DOHH2 (cell line): ENCODE data around the gene ZNF593OS.

Experiments
- H3F3A ChIP-seq: fragments of 200-600 bp; sonication (generic), shearing (Covaris generic); 2 replicates; pipeline ENCODE4 v1.6.0; 2016; ENCODE audit warnings: antibody characterized with exemption, mild to moderate bottlenecking; ENCODE audit not compliant: control insufficient read depth, insufficient read depth
- H3K27ac ChIP-seq: fragments of 200-600 bp; sonication (generic); 2 replicates; pipeline ENCODE4 v1.5.1; 2014; ENCODE audit warnings: low read depth, mild to moderate bottlenecking, low read length, moderate library complexity
- H3K27me3 ChIP-seq: fragments of 200-600 bp; sonication (generic); 2 replicates; pipeline ENCODE4 v1.6.1; 2014; ENCODE audit warnings: mild to moderate bottlenecking, low read length, mixed read lengths; ENCODE audit not compliant: control insufficient read depth
- H3K36me3 ChIP-seq: fragments of 200-600 bp; sonication (generic); 2 replicates; pipeline ENCODE4 v1.6.1; 2014; ENCODE audit warnings: mild to moderate bottlenecking, low read length, moderate library complexity, mixed read lengths; ENCODE audit not compliant: control insufficient read depth
- H3K4me1 ChIP-seq: fragments of 200-600 bp; sonication (generic); 2 replicates; pipeline ENCODE4 v1.6.1; 2014; ENCODE audit warnings: mild to moderate bottlenecking, low read length, mixed read lengths; ENCODE audit not compliant: control insufficient read depth
- H3K4me2 ChIP-seq: fragments of 200-600 bp; sonication (generic); 2 replicates; pipeline ENCODE4 v1.6.0; 2014; ENCODE audit warnings: mild to moderate bottlenecking, low read length, moderate library complexity
- H3K4me3 ChIP-seq: fragments of 200-600 bp; sonication (generic); 2 replicates; pipeline ENCODE4 v1.5.1; 2014; ENCODE audit warnings: mild to moderate bottlenecking, low read length, mixed read lengths
- H3K79me2 ChIP-seq: fragments of 200-600 bp; sonication (generic); 2 replicates; pipeline ENCODE4 v1.6.1; 2014; ENCODE audit warnings: mild to moderate bottlenecking, low read length, mixed read lengths; ENCODE audit not compliant: control insufficient read depth
- H3K9me2 ChIP-seq: fragments of 200-600 bp; sonication (generic); replicated peaks from 2 replicates; pipeline ENCODE4 v1.6.1; 2014; ENCODE audit warnings: mild to moderate bottlenecking, low read length, mixed read lengths; ENCODE audit not compliant: control insufficient read depth
- H3K9me3 ChIP-seq: fragments of 200-600 bp; sonication (generic); 2 replicates; pipeline ENCODE4 v1.6.1; 2014; ENCODE audit warnings: antibody characterized with exemption, low read length, mixed read lengths; ENCODE audit not compliant: control insufficient read depth, insufficient read depth
- H4K20me1 ChIP-seq: fragments of 200-600 bp; sonication (generic); 2 replicates; pipeline ENCODE4 v1.6.0; 2014; ENCODE audit warnings: low read depth, mild to moderate bottlenecking, antibody characterized with exemption, low read length, moderate library complexity; ENCODE audit not compliant: control insufficient read depth, insufficient read depth
- CTCF ChIP-seq: fragments of 200-600 bp; sonication (generic); IDR thresholded peaks from one replicate; pipeline ENCODE4 v1.5.1; 2014; ENCODE audit warnings: antibody characterized with exemption, mild to moderate bottlenecking, low read depth, low read length; ENCODE audit not compliant: poor library complexity, severe bottlenecking
- EZH2phosphoT487 ChIP-seq: fragments of 200-600 bp; sonication (generic); IDR thresholded peaks from 2 replicates; pipeline ENCODE4 v1.6.1; 2017; ENCODE audit warnings: borderline replicate concordance, mild to moderate bottlenecking, antibody characterized with exemption, low read length, moderate library complexity, mixed read lengths

ZNF593OS gene

DNA sequence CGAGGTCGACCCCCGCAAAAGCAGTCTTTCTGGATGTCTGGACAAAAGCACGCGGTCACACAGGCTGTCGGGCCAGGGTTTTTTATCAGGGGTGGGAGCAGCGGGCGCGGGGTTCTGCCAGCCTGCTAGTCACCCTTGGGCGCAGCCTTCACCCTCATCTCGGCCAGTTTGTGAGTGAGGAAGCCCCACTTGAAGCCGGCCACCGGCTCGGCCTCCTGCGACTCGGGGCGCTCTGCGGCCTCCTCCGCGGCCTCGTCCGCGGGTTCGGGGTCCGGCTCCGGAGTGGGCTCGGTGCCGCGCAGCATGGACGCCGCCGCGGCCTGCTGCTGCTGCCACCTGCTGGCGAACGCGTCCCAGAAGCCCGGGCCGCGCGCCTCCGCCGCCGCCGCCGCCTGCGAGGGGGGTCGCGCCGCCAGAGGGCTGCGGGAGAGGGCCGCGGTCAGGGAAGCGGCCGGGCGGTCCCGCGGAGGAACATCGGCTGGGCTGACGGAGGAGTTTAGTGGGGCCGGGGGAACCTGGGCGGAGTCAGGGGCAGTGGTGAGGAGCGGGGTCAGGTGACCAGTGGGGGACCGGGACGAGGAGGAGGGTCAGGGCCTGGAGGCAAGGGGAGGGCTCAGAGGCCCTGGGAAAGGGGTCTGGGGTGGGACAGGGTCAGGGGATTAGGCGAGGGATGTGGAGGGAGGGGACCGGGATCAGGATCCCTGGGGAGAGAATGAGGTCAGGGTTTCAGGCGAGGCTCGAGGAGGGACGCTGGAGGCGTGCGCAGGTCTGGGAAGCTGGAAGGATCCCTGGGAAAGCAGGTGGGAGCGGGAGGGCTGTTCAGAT lies 7.4 kb downstream of the ZNF593OS start:
- no peak overlapping the region for H3K27ac ChIP-seq
- H3K79me2 ChIP-seq, result no peaks in the 10 kb centered on the region
- peaks cover 38% of the 10 kb centered on the region for H3K27me3 ChIP-seq
- H3K4me3 ChIP-seq, result peak overlapping the region; percentile 42
- no peaks in the 10 kb centered on the region for H3K9me2 ChIP-seq
- H3K4me2 ChIP-seq, result peak overlapping the region; percentile 56
- peaks cover 22% of the 10 kb centered on the region for H3K4me1 ChIP-seq
- TF ChIP-seq EZH2phosphoT487 (no peak), CTCF (peak; percentile 59)
- H4K20me1 ChIP-seq, result no peaks in the 10 kb centered on the region
- H3K36me3 ChIP-seq, result no peaks in the 10 kb centered on the region
- H3K9me3 ChIP-seq, result no peaks in the 10 kb centered on the region
- H3F3A ChIP-seq, result no peaks in the 10 kb centered on the region

DNA sequence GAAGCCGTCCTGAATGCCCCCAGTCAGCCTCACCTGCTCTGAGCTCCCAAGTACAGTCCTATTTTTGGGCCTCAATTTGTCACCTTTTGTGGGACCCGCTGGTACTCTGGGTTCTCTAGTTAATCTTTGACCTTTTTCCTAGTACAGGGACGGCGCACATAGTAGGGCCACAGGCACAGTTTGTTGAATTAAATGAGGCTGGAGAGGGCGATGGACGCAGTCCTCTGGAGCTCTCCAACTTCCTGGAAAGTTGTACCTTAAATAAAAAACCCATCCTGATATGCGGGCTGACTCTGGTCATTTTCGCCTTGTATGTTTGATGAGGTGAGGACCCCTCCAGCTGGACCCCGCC lies 8.0 kb downstream of the ZNF593OS start:
- no peaks in the 10 kb centered on the region for H3K9me3 ChIP-seq
- H4K20me1 ChIP-seq, result no peaks in the 10 kb centered on the region
- no peaks in the 10 kb centered on the region for H3F3A ChIP-seq
- peak overlapping the region; percentile 42; the same call in 1 of the 2 replicates for H3K4me3 ChIP-seq
- H3K27ac ChIP-seq, result no peak overlapping the region
- peaks cover 22% of the 10 kb centered on the region for H3K4me1 ChIP-seq
- no peaks in the 10 kb centered on the region for H3K9me2 ChIP-seq
- TF ChIP-seq EZH2phosphoT487, result no peak
- TF ChIP-seq CTCF, result no peak
- no peaks in the 10 kb centered on the region for H3K36me3 ChIP-seq
- H3K79me2 ChIP-seq, result no peaks in the 10 kb centered on the region
- H3K4me2 ChIP-seq, result peak overlapping the region; percentile 56
- H3K27me3 ChIP-seq, result peaks cover 43% of the 10 kb centered on the region

DNA sequence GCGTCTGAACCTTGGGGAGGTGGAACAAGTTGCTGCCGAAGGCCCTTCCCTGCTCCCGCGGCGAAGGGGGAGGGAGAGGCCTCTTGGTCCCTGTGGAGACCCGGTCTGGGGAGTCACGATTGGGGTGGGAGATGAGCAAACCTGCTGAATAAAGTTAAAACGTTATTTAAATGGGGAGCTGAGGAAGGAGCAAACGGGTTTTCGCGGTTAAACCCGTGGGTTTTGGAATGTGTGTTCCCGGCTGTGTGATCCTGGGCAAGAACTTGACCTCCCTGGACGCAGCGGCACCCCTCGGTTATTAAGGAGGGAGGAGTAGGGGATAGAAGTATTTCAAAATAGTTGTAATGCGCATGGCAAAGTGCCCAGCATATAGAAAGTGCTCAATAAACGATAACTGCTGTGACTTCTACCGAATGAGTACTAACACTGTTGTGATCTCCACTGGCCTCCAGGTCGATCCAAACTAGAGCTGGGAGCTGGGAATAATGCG lies 9.4 kb downstream of the ZNF593OS start:
- H4K20me1 ChIP-seq, result no peaks in the 10 kb centered on the region
- peak overlapping the region; percentile 4; the same call in 1 of the 2 replicates for H3K4me3 ChIP-seq
- peaks cover 49% of the 10 kb centered on the region for H3K27me3 ChIP-seq
- H3K4me2 ChIP-seq, result peak overlapping the region; percentile 31
- no peaks in the 10 kb centered on the region for H3K79me2 ChIP-seq
- no peaks in the 10 kb centered on the region for H3K9me3 ChIP-seq
- H3F3A ChIP-seq, result no peaks in the 10 kb centered on the region
- TF ChIP-seq EZH2phosphoT487 (peak; percentile 58; the same call in 1 of the 2 replicates), CTCF (no peak)
- H3K27ac ChIP-seq, result no peak overlapping the region
- no peaks in the 10 kb centered on the region for H3K9me2 ChIP-seq
- no peaks in the 10 kb centered on the region for H3K36me3 ChIP-seq
- peaks cover 22% of the 10 kb centered on the region for H3K4me1 ChIP-seq
